ENCODE measurements around the gene PALM3.

Gene PALM3

GRCh38 chr19:14107581-14108461 lies 45.9 kb upstream of the PALM3 start:
- TF ChIP-seq ZNF565 (CRISPR knock-in tag; conservative IDR thresholded peaks at IDR 0.05; ENCODE audit: low read depth) = no peak
- peak; percentile 68 for ATAC-seq

DNA sequence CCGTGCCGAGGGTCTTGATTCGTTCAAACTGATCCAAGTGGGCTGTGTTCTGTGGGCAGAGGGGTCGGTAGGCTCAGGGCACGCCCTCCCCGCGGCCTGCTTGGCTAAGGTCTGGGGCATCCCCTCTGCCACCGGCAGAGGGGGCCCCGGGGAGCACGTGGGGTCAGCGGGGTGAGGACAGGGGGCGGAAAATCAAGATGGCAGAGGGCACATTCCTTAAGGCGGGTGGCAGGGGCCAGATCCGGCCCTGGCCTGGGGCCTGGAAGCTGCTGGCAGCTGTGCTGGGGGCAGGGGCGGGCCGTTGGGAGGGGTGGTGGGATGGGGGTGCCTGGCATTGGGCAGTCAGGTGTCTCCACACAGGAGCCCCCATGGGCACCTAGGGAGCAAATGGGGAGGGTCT lies 45.0 kb upstream of the PALM3 start:
- TF ChIP-seq ZFP30 (CRISPR knock-in tag; IDR thresholded peaks at IDR 0.05) (no peak), OSR1 (CRISPR knock-in tag; IDR thresholded peaks at IDR 0.05) (no peak), SNAI2 (CRISPR knock-in tag; IDR thresholded peaks at IDR 0.05) (no peak), ESRRG (CRISPR knock-in tag; IDR thresholded peaks at IDR 0.05) (no peak), ZC3H10 (CRISPR knock-in tag; IDR thresholded peaks at IDR 0.05) (no peak), PPARA (CRISPR knock-in tag; IDR thresholded peaks at IDR 0.05; ENCODE audit: borderline replicate concordance) (no peak), CSDC2 (CRISPR knock-in tag; IDR thresholded peaks at IDR 0.05) (no peak), BACH2 (CRISPR knock-in tag; IDR thresholded peaks at IDR 0.05; ENCODE audit: borderline replicate concordance) (no peak), ISL1 (CRISPR knock-in tag; IDR thresholded peaks at IDR 0.05) (no peak)
- ATAC-seq = no peak

GRCh38 chr19:14105680-14106079 lies 43.8 kb upstream of the PALM3 start:
- TF ChIP-seq ARNTL (CRISPR knock-in tag; IDR thresholded peaks at IDR 0.05; ENCODE audit: borderline replicate concordance, low read depth) (no peak), RARB (CRISPR knock-in tag; IDR thresholded peaks at IDR 0.05) (no peak), TOX (CRISPR knock-in tag; IDR thresholded peaks at IDR 0.05; ENCODE audit: borderline replicate concordance) (no peak), SNAI2 (CRISPR knock-in tag; IDR thresholded peaks at IDR 0.05) (no peak), TSHZ2 (CRISPR knock-in tag; IDR thresholded peaks at IDR 0.05) (no peak), ZC3H10 (CRISPR knock-in tag; IDR thresholded peaks at IDR 0.05) (no peak), OSR1 (CRISPR knock-in tag; IDR thresholded peaks at IDR 0.05) (no peak), GLIS3 (CRISPR knock-in tag; IDR thresholded peaks at IDR 0.05) (no peak), ZNF8 (CRISPR knock-in tag; IDR thresholded peaks at IDR 0.05) (no peak), PPARA (CRISPR knock-in tag; IDR thresholded peaks at IDR 0.05; ENCODE audit: borderline replicate concordance) (no peak), CSDC2 (CRISPR knock-in tag; IDR thresholded peaks at IDR 0.05) (no peak), ZFP30 (CRISPR knock-in tag; IDR thresholded peaks at IDR 0.05) (no peak), ESRRG (CRISPR knock-in tag; IDR thresholded peaks at IDR 0.05) (no peak), TCF4 (CRISPR knock-in tag; IDR thresholded peaks at IDR 0.05; ENCODE audit: borderline replicate concordance) (no peak), ZFP3 (CRISPR knock-in tag; IDR thresholded peaks at IDR 0.05) (no peak), BACH2 (CRISPR knock-in tag; IDR thresholded peaks at IDR 0.05; ENCODE audit: borderline replicate concordance) (no peak)
- TF ChIP-seq, protein P1, sequence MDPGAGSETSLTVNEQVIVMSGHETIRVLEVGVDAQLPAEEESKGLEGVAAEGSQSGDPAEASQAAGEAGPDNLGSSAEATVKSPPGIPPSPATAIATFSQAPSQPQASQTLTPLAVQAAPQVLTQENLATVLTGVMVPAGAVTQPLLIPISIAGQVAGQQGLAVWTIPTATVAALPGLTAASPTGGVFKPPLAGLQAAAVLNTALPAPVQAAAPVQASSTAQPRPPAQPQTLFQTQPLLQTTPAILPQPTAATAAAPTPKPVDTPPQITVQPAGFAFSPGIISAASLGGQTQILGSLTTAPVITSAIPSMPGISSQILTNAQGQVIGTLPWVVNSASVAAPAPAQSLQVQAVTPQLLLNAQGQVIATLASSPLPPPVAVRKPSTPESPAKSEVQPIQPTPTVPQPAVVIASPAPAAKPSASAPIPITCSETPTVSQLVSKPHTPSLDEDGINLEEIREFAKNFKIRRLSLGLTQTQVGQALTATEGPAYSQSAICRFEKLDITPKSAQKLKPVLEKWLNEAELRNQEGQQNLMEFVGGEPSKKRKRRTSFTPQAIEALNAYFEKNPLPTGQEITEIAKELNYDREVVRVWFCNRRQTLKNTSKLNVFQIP (CRISPR knock-in tag; IDR thresholded peaks at IDR 0.05; ENCODE audit: borderline replicate concordance, low read depth) = no peak
- ATAC-seq = no peak

- no peak for ATAC-seq
- no peak for TF ChIP-seq ZNF70 (CRISPR knock-in tag; IDR thresholded peaks at IDR 0.05)
- no peak for TF ChIP-seq BACH2 (CRISPR knock-in tag; IDR thresholded peaks at IDR 0.05; ENCODE audit: borderline replicate concordance)
- TF ChIP-seq ISL1 (CRISPR knock-in tag; IDR thresholded peaks at IDR 0.05) = no peak
- TF ChIP-seq ZNF565 (CRISPR knock-in tag; conservative IDR thresholded peaks at IDR 0.05; ENCODE audit: low read depth) = no peak
- no peak for TF ChIP-seq TCF4 (CRISPR knock-in tag; IDR thresholded peaks at IDR 0.05; ENCODE audit: borderline replicate concordance)
- no peak for TF ChIP-seq CREB5 (CRISPR knock-in tag; IDR thresholded peaks at IDR 0.05; ENCODE audit: low read depth)
- TF ChIP-seq CSDC2 (CRISPR knock-in tag; IDR thresholded peaks at IDR 0.05) = no peak
- TF ChIP-seq SNAI2 (CRISPR knock-in tag; IDR thresholded peaks at IDR 0.05) = no peak
- TF ChIP-seq RARB (CRISPR knock-in tag; IDR thresholded peaks at IDR 0.05) = no peak
- TF ChIP-seq PPARA (CRISPR knock-in tag; IDR thresholded peaks at IDR 0.05; ENCODE audit: borderline replicate concordance) = no peak
- TF ChIP-seq ESRRG (CRISPR knock-in tag; IDR thresholded peaks at IDR 0.05) = no peak
- no peak for TF ChIP-seq TOX (CRISPR knock-in tag; IDR thresholded peaks at IDR 0.05; ENCODE audit: borderline replicate concordance)
- no peak for TF ChIP-seq PATZ1 (CRISPR knock-in tag; IDR thresholded peaks at IDR 0.05; ENCODE audit: borderline replicate concordance)
- no peak for TF ChIP-seq ARNTL (CRISPR knock-in tag; IDR thresholded peaks at IDR 0.05; ENCODE audit: borderline replicate concordance, low read depth)
- TF ChIP-seq, protein P1 (CRISPR knock-in tag; IDR thresholded peaks at IDR 0.05; ENCODE audit: borderline replicate concordance, low read depth) = no peak
Observed at GRCh38 chr19:14103310-14103709, 41.4 kb upstream of the PALM3 start.

Data from SK-N-SH treated with all-trans-retinoic acid at 6 μM for 48 hours (cell line).